T47D (cell line): ENCODE data around the gene ERFE.

Source experiments
- DNase-seq, 2 experiments: peaks; one replicate each; pipeline versions ENCODE4 v3.0.0 to v3.0.0-alpha.2; 2011 to 2012; ENCODE audit warnings: low read depth in 1 of 2, low spot score in 1 of 2
- JUND ChIP-seq: IDR thresholded peaks from 2 replicates; pipeline ENCODE4 v1.6.1; 2012; ENCODE audit warnings: low read depth
- in situ Hi-C: cut with HindIII; loops from 2 replicates; pipeline ENCODE4 v1.10.0; 2016; ENCODE audit warnings: low sequenced_read_pairs, low pct_unique_long_range_greater_than_20kb

The ERFE gene

GRCh38 chr2:238121511-238122286, 37.1 kb upstream of the ERFE start:
- in situ Hi-C loops, result no loop called here
- TF ChIP-seq JUND, result no peak
- no peak for DNase-seq

DNA sequence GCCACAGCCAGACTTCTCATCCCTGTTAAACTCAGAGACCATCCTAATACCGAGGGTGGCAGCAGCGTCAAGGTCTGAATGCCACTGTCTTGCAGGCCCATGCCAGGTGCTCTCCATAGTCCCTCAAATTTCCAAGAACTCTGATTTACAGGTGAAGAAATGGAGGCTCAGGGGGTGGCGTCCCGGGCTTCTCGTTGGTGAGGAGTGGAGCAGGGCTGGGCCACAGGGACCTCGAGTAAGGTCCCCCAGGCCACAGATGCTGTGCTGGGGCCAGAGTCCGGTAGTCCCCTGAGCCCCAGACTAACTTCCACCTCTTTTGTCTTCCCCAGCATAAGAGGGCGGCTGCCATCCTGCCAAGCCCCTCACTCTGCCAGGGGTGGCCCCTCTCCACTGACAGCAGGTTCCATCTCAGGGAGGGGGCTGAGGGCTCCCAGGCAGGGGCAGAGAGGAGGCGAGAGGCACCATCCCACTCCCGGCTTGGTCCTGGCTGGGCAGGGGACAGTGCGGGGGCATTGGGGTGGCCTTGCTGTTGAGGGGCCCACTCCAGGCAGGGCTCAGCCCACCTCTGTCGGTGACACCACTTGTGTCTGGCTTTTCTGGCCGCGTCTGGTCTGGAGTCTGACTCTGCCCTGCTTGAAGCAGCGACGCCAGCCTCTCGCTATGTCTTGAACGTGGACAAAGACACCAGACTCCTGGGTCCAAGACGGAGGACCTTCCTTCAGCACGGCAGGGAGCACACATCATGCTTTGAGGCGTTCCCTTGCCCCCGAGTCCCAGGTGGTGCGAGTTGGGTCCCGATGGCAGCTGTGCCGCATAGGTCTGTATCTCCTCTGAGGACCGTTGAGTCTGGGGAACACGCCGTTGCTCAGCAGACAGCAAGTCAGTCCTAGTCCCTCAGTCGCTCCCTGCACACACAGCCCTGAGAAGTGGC, 36.2 kb upstream of the ERFE start:
- no peak for TF ChIP-seq JUND
- DNase-seq, result no peak
- in situ Hi-C loops, result no loop called here

DNA sequence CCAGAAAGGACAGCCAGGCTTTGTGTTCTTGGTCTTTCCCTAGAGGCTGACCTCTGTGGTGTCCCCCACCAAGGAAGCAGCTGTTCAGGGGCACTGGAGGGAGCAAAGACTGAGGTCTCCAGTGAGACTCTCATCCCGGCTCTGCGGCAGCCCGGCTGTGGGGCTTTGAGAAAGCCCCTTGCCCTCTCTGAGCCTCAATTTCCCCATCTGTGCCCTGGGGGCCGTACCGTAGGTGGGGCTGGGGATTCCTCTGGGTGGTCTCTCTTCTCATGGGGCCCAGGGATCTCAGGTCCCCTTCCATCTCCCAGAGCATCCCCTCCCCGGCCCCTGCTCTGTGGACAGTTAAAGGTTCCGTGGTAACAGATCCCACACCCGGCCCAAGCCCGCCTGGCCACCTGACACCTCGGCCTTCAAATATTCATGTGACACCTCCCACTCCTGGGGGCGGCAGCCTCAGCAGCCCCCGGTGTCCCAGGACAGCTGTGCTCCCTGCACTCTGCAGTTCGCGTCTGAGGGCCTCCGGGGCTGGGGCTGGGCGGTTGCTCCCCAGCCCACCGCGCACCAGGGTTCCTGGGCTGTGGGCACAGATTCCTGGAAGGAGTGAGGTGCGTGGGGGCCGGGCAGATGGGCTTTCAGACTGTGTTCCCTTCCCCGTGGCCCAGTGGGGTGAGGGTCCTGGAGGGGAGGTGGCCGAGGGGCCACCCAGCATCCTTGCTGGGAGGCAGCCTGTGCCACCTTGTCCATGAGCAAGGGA, 35.4 kb upstream of the ERFE start:
- TF ChIP-seq JUND, result no peak
- DNase-seq, result no peak
- in situ Hi-C loops, result no loop called here

- in situ Hi-C loops, result no loop called here
- TF ChIP-seq JUND, result no peak
- DNase-seq, result no peak
Measured at GRCh38 chr2:238123991-238124470, 34.7 kb upstream of the ERFE start.

DNA sequence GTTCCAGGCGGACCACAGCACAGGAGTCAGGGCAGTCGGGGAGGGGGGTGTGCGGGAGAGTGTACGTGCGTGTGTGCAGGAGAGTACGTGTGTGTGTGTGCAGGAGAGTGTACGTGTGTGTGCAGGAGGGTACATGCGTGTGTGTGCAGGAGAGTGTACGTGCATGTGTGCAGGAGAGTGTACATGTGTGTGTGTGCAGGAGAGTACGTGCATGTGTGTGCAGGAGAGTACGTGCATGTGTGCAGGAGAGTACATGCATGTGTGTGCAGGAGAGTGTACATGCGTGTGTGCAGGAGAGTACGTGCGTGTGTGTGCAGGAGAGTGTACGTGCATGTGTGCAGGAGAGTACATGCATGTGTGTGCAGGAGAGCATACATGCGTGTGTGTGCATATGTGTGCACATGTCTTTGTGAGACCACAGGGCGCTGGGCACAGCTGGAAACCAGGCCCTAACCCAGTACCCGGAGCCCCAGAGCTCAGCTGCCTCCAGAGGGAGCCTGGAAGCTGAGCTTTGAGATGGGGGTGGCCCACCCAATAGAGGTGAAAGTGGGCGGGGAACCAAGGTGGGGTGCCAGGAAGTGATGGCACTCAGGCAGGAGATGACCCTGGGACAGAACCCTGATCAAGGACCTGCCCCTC, 34.2 kb upstream of the ERFE start:
- in situ Hi-C loops, result no loop called here
- TF ChIP-seq JUND, result no peak
- DNase-seq, result no peak

- in situ Hi-C loops, result no loop called here
- no peak for TF ChIP-seq JUND
Measured at GRCh38 chr2:238125127-238125885, 33.5 kb upstream of the ERFE start.

GRCh38 chr2:238126338-238126737, 32.4 kb upstream of the ERFE start:
- in situ Hi-C loops, result no loop called here
- DNase-seq, result no peak
- no peak for TF ChIP-seq JUND

More at GRCh38 chr2:238125127-238125885, 33.5 kb upstream of the ERFE start:
- DNase-seq, result no peak

- no peak for TF ChIP-seq JUND
- no peak for DNase-seq
- in situ Hi-C loops, result no loop called here
Measured at GRCh38 chr2:238126775-238127164, 32.0 kb upstream of the ERFE start.

GRCh38 chr2:238127165-238128060, 31.4 kb upstream of the ERFE start:
- in situ Hi-C loops, result no loop called here
- no peak for DNase-seq
- no peak for TF ChIP-seq JUND

DNA sequence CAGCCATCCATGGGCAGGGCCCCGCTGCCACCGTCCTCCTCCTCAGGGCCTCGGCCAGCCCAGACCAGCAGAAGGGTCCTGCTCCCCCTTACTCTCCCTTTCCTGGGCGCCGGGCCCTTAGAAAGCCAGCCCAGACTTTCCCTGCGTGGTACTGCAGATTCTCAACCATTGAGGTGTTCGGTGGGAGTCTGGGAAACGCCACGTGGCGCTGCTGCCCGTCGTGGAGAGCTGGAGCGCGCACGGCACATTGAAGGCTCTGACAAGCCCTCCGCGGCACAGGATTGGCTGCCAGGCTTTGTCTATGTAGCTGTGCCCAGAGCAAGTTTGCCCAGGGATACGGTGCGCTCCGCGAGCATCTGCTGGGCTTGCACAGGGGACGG, 30.7 kb upstream of the ERFE start:
- in situ Hi-C loops, result no loop called here
- DNase-seq, result no peak
- no peak for TF ChIP-seq JUND
